Gastrocnemius medialis (tissue), 4 donors: ENCODE data around the gene ZACN. TPM values are rescaled to one million over a fixed set of nuclear protein-coding genes. Genes with fewer than 3 reads are reported as not detected.

ENCODE experiments used
- ATAC-seq, 2 donors: fragments of 150-250 bp; one replicate each; pipeline ENCODE4 v1.9.1; 2016
- DNase-seq, 2 donors: peaks; one replicate each; pipeline ENCODE4 v3.0.0-alpha.2; 2019
- H3K27ac ChIP-seq, 4 donors: fragments of 200-600 bp; sonication (generic); 1 replicate in 1 of 4; 2 replicates in 3 of 4; pipeline ENCODE4 v1.5.1; 2016 to 2018; ENCODE audit warnings: mild to moderate bottlenecking in 2 of 4, moderate library complexity in 1 of 4
- H3K27me3 ChIP-seq, 3 donors: fragments of 200-600 bp; sonication (generic) in 2 of 3; 1 replicate in 1 of 3; 2 replicates in 2 of 3; pipeline versions ENCODE4 v1.5.1 to v1.6.0; 2016 to 2019; ENCODE audit warnings: mild to moderate bottlenecking in 1 of 3, moderate library complexity in 1 of 3
- H3K36me3 ChIP-seq, 2 donors: fragments of 200-600 bp; sonication (generic) in 1 of 2; one replicate each; pipeline ENCODE4 v1.5.1; 2017 to 2018
- H3K4me1 ChIP-seq, 2 donors: fragments of 200-600 bp; sonication (generic) in 1 of 2; one replicate each; pipeline ENCODE4 v1.5.1; 2016 to 2017; ENCODE audit warnings: mild to moderate bottlenecking in 2 of 2
- H3K4me3 ChIP-seq, 4 donors: fragments of 200-600 bp; sonication (generic) in 3 of 4; 1 replicate in 1 of 4; 2 replicates in 3 of 4; pipeline ENCODE4 v1.5.1; 2016 to 2019; ENCODE audit warnings: mild to moderate bottlenecking in 2 of 4
- H3K9me3 ChIP-seq, 3 donors: fragments of 200-600 bp; sonication (generic) in 2 of 3; 1 replicate in 1 of 3; 2 replicates in 2 of 3; pipeline ENCODE4 v1.5.1; 2016 to 2019
- CTCF ChIP-seq, 5 experiments: fragments of 450-650 bp in 3 of 5; fragments of 200-600 bp in 2 of 5; sonication (generic) in 2 of 5; IDR thresholded peaks in 4 of 5; conservative IDR thresholded peaks in 1 of 5; 1 replicate in 4 of 5; 2 replicates in 1 of 5; pipeline ENCODE4 v1.5.1; 2016 to 2019; ENCODE audit warnings: antibody characterized with exemption in 5 of 5, mild to moderate bottlenecking in 3 of 5, moderate library complexity in 3 of 5
- POLR2A ChIP-seq, 2 donors: fragments of 450-650 bp; IDR thresholded peaks; one replicate each; pipeline ENCODE4 v1.6.1; 2017; ENCODE audit warnings: antibody characterized with exemption in 2 of 2, mild to moderate bottlenecking in 2 of 2, moderate library complexity in 2 of 2
- in situ Hi-C, 4 donors: fragments of 200-750 bp; cut with MboI; loops; one replicate each; pipeline versions ENCODE4 v1.15.0 to v1.8.0; 2017; ENCODE audit warnings: low sequenced_read_pairs in 4 of 4
- intact Hi-C: fragments of 100-400 bp; cut with DNase I; formaldehyde crosslinking; loops from one replicate; pipeline ENCODE4 v1.15.1; 2023; ENCODE audit warnings: low total_unique reads
- total RNA-seq, 4 donors: library from RNA; depleted of rRNA; stranded (reverse); fragments of >200 nt; gene quantifications; one replicate each; pipeline versions ENCODE4 v1.1.0 to v1.2.3, GENCODE V29; 2016

Gene ZACN
- total RNA-seq, 4 donors from 2014 or later, result not detected

DNA sequence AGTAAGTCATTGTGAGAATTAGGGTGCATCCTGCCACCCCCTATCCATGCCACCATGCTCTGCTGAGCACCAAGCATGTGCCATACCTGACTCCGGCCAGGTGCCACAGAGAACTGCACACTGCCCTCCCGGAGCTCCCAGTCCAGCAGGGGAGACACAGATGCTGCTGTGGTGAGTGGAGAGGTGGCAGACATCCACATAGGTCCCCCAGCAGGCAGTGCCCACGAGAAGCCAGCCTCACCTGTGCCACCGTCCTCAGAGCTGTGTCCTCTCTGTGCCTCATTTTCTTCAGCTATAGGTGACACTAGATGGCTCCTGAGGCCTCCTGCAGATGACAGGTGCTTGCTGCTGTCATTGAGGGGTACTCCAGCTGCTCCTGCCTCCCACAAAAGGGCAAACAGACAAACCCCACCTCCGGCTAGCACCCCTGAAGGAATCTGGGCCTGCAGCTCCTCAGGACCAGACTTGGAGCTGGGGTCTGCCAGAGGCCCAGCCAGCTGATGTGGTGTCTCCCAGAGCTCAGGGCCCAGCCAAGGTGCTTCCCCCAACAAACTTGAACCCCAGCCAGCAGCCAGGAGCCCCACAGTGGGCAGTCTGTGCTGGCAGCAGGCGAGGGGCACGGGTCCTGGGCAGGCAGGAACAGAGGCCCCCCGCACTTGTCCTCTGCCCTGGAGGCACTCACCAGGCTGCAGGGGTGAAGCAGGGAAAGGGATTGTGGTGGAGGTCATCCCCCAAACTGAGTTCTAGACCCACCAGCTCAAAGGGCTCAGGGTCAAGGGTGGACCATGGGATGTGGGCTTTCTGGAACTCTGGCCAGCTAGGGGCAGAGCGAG, 45.0 kb downstream of the ZACN start:
- intact Hi-C loops, result loop anchor here (10.0 kb wide), 1 partner anchor 281 kb away; no protein-coding TSS in a partner anchor
- TF ChIP-seq POLR2A (IDR thresholded peaks at IDR 0.05) (no peak), CTCF (IDR thresholded peaks at IDR 0.05 in 4 of 5, conservative IDR thresholded peaks at IDR 0.05 in 1 of 5) (no peak)
- no peak overlapping the region for H3K4me3 ChIP-seq
- in situ Hi-C loops, result loop anchor here in 2 of 4 donors (5.0 to 10.0 kb wide), 2 partner anchors 171 to 173 kb away; no protein-coding TSS in a partner anchor
- peaks cover 3% of the 10 kb centered on the region in 2 donors for H3K4me1 ChIP-seq
- no peak for ATAC-seq
- no peaks in the 10 kb centered on the region for H3K27me3 ChIP-seq
- DNase-seq, result no peak
- no peaks in the 10 kb centered on the region for H3K36me3 ChIP-seq
- H3K9me3 ChIP-seq, result no peaks in the 10 kb centered on the region
- no peak overlapping the region for H3K27ac ChIP-seq

DNA sequence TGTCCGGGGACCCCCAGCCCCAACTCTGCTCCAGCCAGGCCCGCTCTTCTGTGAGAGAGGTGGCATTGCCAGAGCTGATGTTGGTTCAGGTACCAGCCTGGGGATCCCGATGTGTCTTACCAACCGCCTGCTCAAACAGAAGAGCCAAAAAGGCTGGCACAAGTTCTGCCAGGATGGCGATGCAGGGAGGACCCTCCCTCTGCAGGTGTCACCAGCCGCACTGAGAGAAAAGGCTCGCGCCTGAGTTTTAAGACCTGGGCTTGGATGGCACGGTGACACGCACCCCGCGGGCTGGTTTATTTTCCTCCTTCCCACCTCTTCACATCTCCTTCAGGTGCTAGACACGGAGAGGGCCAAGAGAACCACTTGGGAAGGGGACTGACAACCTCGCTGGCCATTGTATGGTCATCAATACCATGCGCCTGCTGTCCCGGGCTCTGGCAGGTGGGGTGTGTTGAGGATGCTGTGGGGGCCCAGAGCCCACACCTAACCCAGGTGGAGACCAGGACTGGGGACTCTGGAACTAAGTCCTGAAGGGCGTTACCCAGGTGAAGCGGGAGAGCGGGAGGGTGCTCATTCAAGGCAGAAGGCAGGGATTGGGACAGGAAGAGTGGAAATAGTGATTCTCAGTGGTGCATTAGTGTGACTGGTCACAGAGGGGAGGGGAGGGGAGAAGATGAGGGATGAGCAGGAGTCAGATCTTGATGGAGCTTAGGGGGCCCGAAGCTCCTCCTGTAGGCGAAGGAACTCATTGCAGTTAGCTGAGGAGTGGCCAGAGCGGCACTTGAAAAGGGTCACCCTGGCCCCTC, 45.8 kb downstream of the ZACN start:
- no peaks in the 10 kb centered on the region for H3K9me3 ChIP-seq
- H3K27ac ChIP-seq, result no peak overlapping the region
- H3K4me3 ChIP-seq, result no peak overlapping the region
- no peak for DNase-seq
- TF ChIP-seq CTCF (IDR thresholded peaks at IDR 0.05 in 4 of 5, conservative IDR thresholded peaks at IDR 0.05 in 1 of 5) (no peak), POLR2A (IDR thresholded peaks at IDR 0.05) (no peak)
- ATAC-seq, result no peak
- intact Hi-C loops (loop anchor here (10.0 kb wide), 1 partner anchor 280 kb away; no protein-coding TSS in a partner anchor), in situ Hi-C loops (loop anchor here (5.0 to 10.0 kb wide), 3 partner anchors 168 to 173 kb away; no protein-coding TSS in a partner anchor)
- H3K4me1 ChIP-seq, result peaks cover 3% of the 10 kb centered on the region in 2 donors
- H3K27me3 ChIP-seq, result no peaks in the 10 kb centered on the region
- H3K36me3 ChIP-seq, result no peaks in the 10 kb centered on the region

GRCh38 chr17:76125391-76125675, 46.4 kb downstream of the ZACN start:
- TF ChIP-seq CTCF (IDR thresholded peaks at IDR 0.05 in 4 of 5, conservative IDR thresholded peaks at IDR 0.05 in 1 of 5), result no peak
- no peak for TF ChIP-seq POLR2A (IDR thresholded peaks at IDR 0.05)
- no peaks in the 10 kb centered on the region for H3K36me3 ChIP-seq
- no peaks in the 10 kb centered on the region for H3K27me3 ChIP-seq
- no peak for DNase-seq
- in situ Hi-C loops, result loop anchor here in 3 of 4 donors (5.0 to 10.0 kb wide), 3 partner anchors 167 to 172 kb away; no protein-coding TSS in a partner anchor
- ATAC-seq, result no peak
- no peaks in the 10 kb centered on the region for H3K9me3 ChIP-seq
- no peak overlapping the region for H3K4me3 ChIP-seq
- intact Hi-C loops, result loop anchor here (10.0 kb wide), 1 partner anchor 279 kb away; no protein-coding TSS in a partner anchor
- no peak overlapping the region for H3K27ac ChIP-seq
- H3K4me1 ChIP-seq, result peaks cover 3% of the 10 kb centered on the region in 2 donors

- Histone ChIP-seq H3K4me1 (peaks cover 3% of the 10 kb centered on the region in 2 donors), H3K9me3 (no peaks in the 10 kb centered on the region), H3K4me3 (no peak overlapping the region), H3K27me3 (peaks cover 0 to 4% (median 3%) of the 10 kb centered on the region in 3 donors), H3K36me3 (no peaks in the 10 kb centered on the region), H3K27ac (no peak overlapping the region)
- in situ Hi-C loops, result loop anchor here in 3 of 4 donors (5.0 to 10.0 kb wide), 3 partner anchors 166 to 171 kb away; no protein-coding TSS in a partner anchor
- TF ChIP-seq POLR2A (IDR thresholded peaks at IDR 0.05) (no peak), CTCF (IDR thresholded peaks at IDR 0.05 in 4 of 5, conservative IDR thresholded peaks at IDR 0.05 in 1 of 5) (no peak)
- DNase-seq (no peak), ATAC-seq (no peak)
- intact Hi-C loops, result loop anchor here (10.0 kb wide), 1 partner anchor 279 kb away; no protein-coding TSS in a partner anchor
Measured at GRCh38 chr17:76125922-76126321, 46.9 kb downstream of the ZACN start.
